Osteoblast (primary cell): ENCODE measurements around the gene SYNE1. TPM values are rescaled to one million over a fixed set of nuclear protein-coding genes. Genes with fewer than 3 reads are reported as not detected.
A peak's percentile ranks its signal among the peaks of the same experiment; 100 is the strongest.

Experiments used
- DNase-seq: peaks from one replicate; pipeline ENCODE4 v3.0.0; 2011; ENCODE audit warnings: low spot score, mixed read lengths; ENCODE audit not compliant: insufficient read length; ENCODE audit errors: missing footprints
- H2AFZ ChIP-seq: 2 replicates; pipeline ENCODE4 v1.6.0; 2011; ENCODE audit warnings: mild to moderate bottlenecking, low read length
- H3K27ac ChIP-seq: 2 replicates; pipeline ENCODE4 v1.5.1; 2011; ENCODE audit warnings: mild to moderate bottlenecking, low read depth, low read length, moderate library complexity
- H3K27me3 ChIP-seq: 2 replicates; pipeline ENCODE4 v1.6.0; 2012; ENCODE audit warnings: mild to moderate bottlenecking, control low read depth, inconsistent platforms, low read length, moderate library complexity; ENCODE audit not compliant: insufficient read depth
- H3K36me3 ChIP-seq: 2 replicates; pipeline ENCODE4 v1.5.1; 2011; ENCODE audit warnings: mild to moderate bottlenecking, low read length, control low read depth, moderate library complexity; ENCODE audit not compliant: insufficient read depth
- H3K4me1 ChIP-seq: 2 replicates; pipeline ENCODE4 v1.5.1; 2011; ENCODE audit warnings: mild to moderate bottlenecking, low read length, control low read depth, moderate library complexity; ENCODE audit not compliant: insufficient read depth
- H3K4me2 ChIP-seq: 2 replicates; pipeline ENCODE4 v1.6.0; 2011; ENCODE audit warnings: mild to moderate bottlenecking, low read length; ENCODE audit not compliant: insufficient read depth
- H3K4me3 ChIP-seq: fragments of 200-600 bp; sonication (generic); 3 replicates; pipeline ENCODE4 v1.5.1; 2012; ENCODE audit warnings: mild to moderate bottlenecking, low read length, inconsistent platforms; ENCODE audit not compliant: insufficient read depth
- H3K79me2 ChIP-seq: 2 replicates; pipeline ENCODE4 v1.6.0; 2012; ENCODE audit warnings: mild to moderate bottlenecking, low read length, control low read depth, inconsistent platforms; ENCODE audit not compliant: insufficient read depth
- H3K9me3 ChIP-seq: 2 replicates; pipeline ENCODE4 v1.5.1; 2011; ENCODE audit warnings: low read depth, low read length, control low read depth
- H4K20me1 ChIP-seq: 2 replicates; pipeline ENCODE4 v1.6.0; 2012; ENCODE audit warnings: mild to moderate bottlenecking, low read length, control low read depth; ENCODE audit not compliant: insufficient read depth
- total RNA-seq: library from RNA; depleted of rRNA; stranded (reverse); fragments of >200 nt; gene quantifications from 2 replicates; pipeline ENCODE4 v1.2.3, GENCODE V29; 2012
- TF ChIP-seq, protein P1 (sequence below): IDR thresholded peaks from 2 replicates; pipeline ENCODE4 v1.5.1; 2011; ENCODE audit warnings: mild to moderate bottlenecking, low read depth, low read length, moderate library complexity; ENCODE audit errors: extremely low read depth

Gene SYNE1
- total RNA-seq, 1 donor, result 240 TPM

DNA sequence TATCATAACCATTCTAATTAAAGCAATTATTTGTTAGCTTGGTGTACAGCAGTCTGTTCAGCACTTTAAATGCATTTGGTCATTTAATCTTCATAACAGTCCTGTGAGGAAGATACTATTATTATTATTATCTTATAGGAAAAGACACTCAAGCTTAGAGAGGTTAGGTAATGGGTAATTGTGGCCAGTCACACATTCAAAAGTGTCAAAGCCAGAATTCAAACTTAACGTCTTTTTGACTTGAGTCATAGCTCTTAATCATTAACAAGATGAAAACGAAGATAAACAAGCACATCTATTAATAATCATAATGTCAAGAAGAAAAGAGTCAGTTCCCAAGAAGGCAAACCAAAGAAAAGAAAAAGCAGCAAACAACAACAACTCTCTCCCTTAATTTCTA, 251.0 kb downstream of the SYNE1 start:
- Histone ChIP-seq H3K4me3 (no peak overlapping the region), H3K27ac (no peak overlapping the region), H3K9me3 (no peaks in the 10 kb centered on the region), H3K36me3 (no peaks in the 10 kb centered on the region), H3K4me1 (peaks cover 21% of the 10 kb centered on the region), H4K20me1 (no peaks in the 10 kb centered on the region), H3K79me2 (no peaks in the 10 kb centered on the region), H2AFZ (no peak overlapping the region), H3K4me2 (no peak overlapping the region), H3K27me3 (no peaks in the 10 kb centered on the region)
- DNase-seq, result no peak
- TF ChIP-seq, protein P1, sequence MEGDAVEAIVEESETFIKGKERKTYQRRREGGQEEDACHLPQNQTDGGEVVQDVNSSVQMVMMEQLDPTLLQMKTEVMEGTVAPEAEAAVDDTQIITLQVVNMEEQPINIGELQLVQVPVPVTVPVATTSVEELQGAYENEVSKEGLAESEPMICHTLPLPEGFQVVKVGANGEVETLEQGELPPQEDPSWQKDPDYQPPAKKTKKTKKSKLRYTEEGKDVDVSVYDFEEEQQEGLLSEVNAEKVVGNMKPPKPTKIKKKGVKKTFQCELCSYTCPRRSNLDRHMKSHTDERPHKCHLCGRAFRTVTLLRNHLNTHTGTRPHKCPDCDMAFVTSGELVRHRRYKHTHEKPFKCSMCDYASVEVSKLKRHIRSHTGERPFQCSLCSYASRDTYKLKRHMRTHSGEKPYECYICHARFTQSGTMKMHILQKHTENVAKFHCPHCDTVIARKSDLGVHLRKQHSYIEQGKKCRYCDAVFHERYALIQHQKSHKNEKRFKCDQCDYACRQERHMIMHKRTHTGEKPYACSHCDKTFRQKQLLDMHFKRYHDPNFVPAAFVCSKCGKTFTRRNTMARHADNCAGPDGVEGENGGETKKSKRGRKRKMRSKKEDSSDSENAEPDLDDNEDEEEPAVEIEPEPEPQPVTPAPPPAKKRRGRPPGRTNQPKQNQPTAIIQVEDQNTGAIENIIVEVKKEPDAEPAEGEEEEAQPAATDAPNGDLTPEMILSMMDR, result no peak

GRCh38 chr6:152380993-152381898, 255.9 kb downstream of the SYNE1 start:
- H3K4me3 ChIP-seq, result peak overlapping the region; percentile 74
- peaks cover 37% of the 10 kb centered on the region for H3K79me2 ChIP-seq
- H3K27me3 ChIP-seq, result no peaks in the 10 kb centered on the region
- TF ChIP-seq, protein P1, result no peak
- peaks cover 5% of the 10 kb centered on the region for H3K36me3 ChIP-seq
- peak overlapping the region; percentile 64 for H2AFZ ChIP-seq
- H3K27ac ChIP-seq, result peak overlapping the region; percentile 94
- peak overlapping the region; percentile 98 for H3K4me2 ChIP-seq
- peaks cover 4% of the 10 kb centered on the region for H4K20me1 ChIP-seq
- DNase-seq, result peak; percentile 65
- no peaks in the 10 kb centered on the region for H3K9me3 ChIP-seq
- peaks cover 27% of the 10 kb centered on the region for H3K4me1 ChIP-seq

- peak overlapping the region; percentile 74 for H3K4me3 ChIP-seq
- H3K27me3 ChIP-seq, result no peaks in the 10 kb centered on the region
- peaks cover 14% of the 10 kb centered on the region for H3K36me3 ChIP-seq
- H4K20me1 ChIP-seq, result peaks cover 4% of the 10 kb centered on the region
- H3K4me2 ChIP-seq, result peak overlapping the region; percentile 98
- peak overlapping the region; percentile 94 for H3K27ac ChIP-seq
- peaks cover 45% of the 10 kb centered on the region for H3K79me2 ChIP-seq
- no peaks in the 10 kb centered on the region for H3K9me3 ChIP-seq
- no peak for DNase-seq
- TF ChIP-seq, protein P1, result no peak
- H3K4me1 ChIP-seq, result peaks cover 27% of the 10 kb centered on the region
- no peak overlapping the region for H2AFZ ChIP-seq
These were observed 256.8 kb downstream of the SYNE1 start for GRCh38 chr6:152380351-152380767.

- peaks cover 19% of the 10 kb centered on the region for H3K36me3 ChIP-seq
- H3K27ac ChIP-seq, result peak overlapping the region; percentile 94
- H3K4me1 ChIP-seq, result peaks cover 27% of the 10 kb centered on the region
- H3K4me2 ChIP-seq, result peak overlapping the region; percentile 98
- peaks cover 4% of the 10 kb centered on the region for H4K20me1 ChIP-seq
- no peak overlapping the region for H2AFZ ChIP-seq
- H3K79me2 ChIP-seq, result peaks cover 51% of the 10 kb centered on the region
- no peaks in the 10 kb centered on the region for H3K9me3 ChIP-seq
- TF ChIP-seq, protein P1, result no peak
- DNase-seq, result no peak
- H3K4me3 ChIP-seq, result peak overlapping the region; percentile 74
- H3K27me3 ChIP-seq, result no peaks in the 10 kb centered on the region
These were observed 257.7 kb downstream of the SYNE1 start for GRCh38 chr6:152379423-152379822.
